BE2C (cell line): ENCODE results near the gene CLEC16A.
A peak's percentile ranks its signal among the peaks of the same experiment; 100 is the strongest.

Source experiments
- DNase-seq: peaks from one replicate; pipeline ENCODE4 v3.0.0-alpha.2; 2020
- H3K27me3 ChIP-seq: fragments of 250-450 bp; sonication (Bioruptor Pico); 2 replicates; pipeline ENCODE4 v1.5.1; 2020; ENCODE audit warnings: mild to moderate bottlenecking
- H3K36me3 ChIP-seq: fragments of 250-450 bp; sonication (Bioruptor Pico); 2 replicates; pipeline ENCODE4 v1.5.1; 2020; ENCODE audit warnings: mild to moderate bottlenecking
- H3K4me1 ChIP-seq: fragments of 250-450 bp; sonication (Bioruptor Pico); 2 replicates; pipeline ENCODE4 v1.5.1; 2020
- H3K4me3 ChIP-seq: 2 replicates; pipeline ENCODE4 v1.5.1; 2011; ENCODE audit warnings: low read depth, low read length
- H3K9me3 ChIP-seq: fragments of 250-450 bp; sonication (Bioruptor Pico); 2 replicates; pipeline ENCODE4 v1.5.1; 2020
- CTCF ChIP-seq: IDR thresholded peaks from 2 replicates; pipeline ENCODE4 v1.5.1; 2012; ENCODE audit warnings: mild to moderate bottlenecking, low read depth, low read length

CLEC16A gene

GRCh38 chr16:11212798-11213196 is 268.4 kb downstream of the CLEC16A start:
- H3K4me1 ChIP-seq = peaks cover 8% of the 10 kb centered on the region; the same call in 1 of the 2 replicates
- TF ChIP-seq CTCF = no peak
- no peaks in the 10 kb centered on the region for H3K36me3 ChIP-seq
- H3K4me3 ChIP-seq = no peak overlapping the region
- no peaks in the 10 kb centered on the region for H3K27me3 ChIP-seq
- peak; percentile 70 for DNase-seq
- peaks cover 2% of the 10 kb centered on the region for H3K9me3 ChIP-seq

DNA sequence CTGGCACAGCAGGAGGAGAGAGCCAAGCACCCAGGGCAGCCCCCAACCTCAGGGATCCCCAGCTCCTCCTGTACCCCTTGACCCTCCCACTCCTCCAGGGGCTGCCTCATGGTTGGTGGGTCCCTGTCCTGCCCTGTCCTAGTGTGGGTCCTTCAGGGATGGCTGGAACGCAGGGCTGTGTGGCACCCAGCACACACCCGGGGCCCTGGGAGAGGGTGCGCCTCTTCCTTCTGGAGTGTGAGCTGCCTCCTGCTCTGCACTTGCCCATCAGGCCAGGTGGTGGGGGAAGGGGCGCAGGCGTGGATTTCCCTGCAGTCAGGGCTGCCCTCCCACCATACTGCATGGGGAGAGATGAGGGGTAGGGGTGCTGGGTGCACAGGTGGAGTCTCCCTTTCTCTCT is 269.0 kb downstream of the CLEC16A start:
- DNase-seq = no peak
- peaks cover 6% of the 10 kb centered on the region for H3K9me3 ChIP-seq
- no peak overlapping the region for H3K4me3 ChIP-seq
- no peaks in the 10 kb centered on the region for H3K36me3 ChIP-seq
- no peaks in the 10 kb centered on the region for H3K27me3 ChIP-seq
- peaks cover 8% of the 10 kb centered on the region; the same call in 1 of the 2 replicates for H3K4me1 ChIP-seq
- TF ChIP-seq CTCF = no peak

DNA sequence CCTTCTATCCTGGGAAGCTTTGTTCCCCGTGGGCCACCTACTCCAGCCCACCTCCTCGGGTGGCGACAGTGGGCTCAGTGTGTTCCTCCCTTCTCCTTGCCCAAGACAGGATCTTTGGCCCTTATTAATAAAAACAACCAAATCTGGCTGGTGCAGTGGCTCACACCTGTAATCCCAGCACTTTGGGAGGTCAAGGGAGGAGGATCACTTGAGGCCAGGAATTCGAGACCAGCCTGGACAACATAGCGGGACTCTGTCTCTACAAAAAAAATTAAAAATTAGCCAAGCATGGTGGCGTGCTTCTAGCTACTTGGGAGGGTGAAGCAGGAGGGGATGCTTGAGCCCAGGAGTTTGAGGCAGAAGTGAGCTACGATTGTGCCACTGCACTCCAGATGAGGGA is 269.4 kb downstream of the CLEC16A start:
- no peak for TF ChIP-seq CTCF
- no peaks in the 10 kb centered on the region for H3K27me3 ChIP-seq
- DNase-seq = no peak
- peaks cover 8% of the 10 kb centered on the region; the same call in 1 of the 2 replicates for H3K4me1 ChIP-seq
- no peaks in the 10 kb centered on the region for H3K36me3 ChIP-seq
- peaks cover 10% of the 10 kb centered on the region for H3K9me3 ChIP-seq
- no peak overlapping the region for H3K4me3 ChIP-seq

- Histone ChIP-seq H3K4me3 (no peak overlapping the region), H3K27me3 (no peaks in the 10 kb centered on the region), H3K36me3 (no peaks in the 10 kb centered on the region), H3K9me3 (peaks cover 10% of the 10 kb centered on the region), H3K4me1 (peaks cover 8% of the 10 kb centered on the region; the same call in 1 of the 2 replicates)
- DNase-seq = no peak
- TF ChIP-seq CTCF = no peak
Observed at GRCh38 chr16:11215935-11216556, 271.7 kb downstream of the CLEC16A start.

GRCh38 chr16:11217651-11218603 is 273.6 kb downstream of the CLEC16A start:
- Histone ChIP-seq H3K9me3 (peaks cover 10% of the 10 kb centered on the region), H3K4me3 (no peak overlapping the region), H3K4me1 (peaks cover 2% of the 10 kb centered on the region; the same call in 1 of the 2 replicates), H3K27me3 (no peaks in the 10 kb centered on the region), H3K36me3 (no peaks in the 10 kb centered on the region)
- DNase-seq = no peak
- no peak for TF ChIP-seq CTCF

DNA sequence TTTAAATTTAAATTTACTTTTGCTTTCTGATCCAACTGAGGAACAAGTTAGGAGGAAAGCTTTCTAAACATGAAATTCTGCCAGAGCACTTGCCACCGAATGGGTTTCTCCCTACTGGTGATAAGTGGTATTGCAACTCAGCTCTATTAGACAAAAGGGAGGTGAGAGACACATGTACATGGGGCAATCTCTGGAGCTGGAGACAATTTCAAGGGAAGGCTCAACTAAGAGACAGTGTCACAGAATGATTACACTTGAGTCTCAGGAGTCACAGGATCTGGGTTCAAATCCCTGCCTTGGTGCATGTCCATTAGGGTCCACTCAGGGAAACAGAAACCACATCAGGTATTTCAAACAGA is 274.2 kb downstream of the CLEC16A start:
- no peaks in the 10 kb centered on the region for H3K4me1 ChIP-seq
- no peaks in the 10 kb centered on the region for H3K27me3 ChIP-seq
- no peak for DNase-seq
- no peaks in the 10 kb centered on the region for H3K36me3 ChIP-seq
- peak; percentile 77 for TF ChIP-seq CTCF
- no peak overlapping the region for H3K4me3 ChIP-seq
- peaks cover 10% of the 10 kb centered on the region for H3K9me3 ChIP-seq
